ENCODE measurements around the gene PCDHGC4. TPM values are rescaled to one million over a fixed set of nuclear protein-coding genes. Genes with fewer than 3 reads are reported as not detected.

Gene PCDHGC4
- total RNA-seq, 1 donor from 2014 or later, result 2.8 TPM

DNA sequence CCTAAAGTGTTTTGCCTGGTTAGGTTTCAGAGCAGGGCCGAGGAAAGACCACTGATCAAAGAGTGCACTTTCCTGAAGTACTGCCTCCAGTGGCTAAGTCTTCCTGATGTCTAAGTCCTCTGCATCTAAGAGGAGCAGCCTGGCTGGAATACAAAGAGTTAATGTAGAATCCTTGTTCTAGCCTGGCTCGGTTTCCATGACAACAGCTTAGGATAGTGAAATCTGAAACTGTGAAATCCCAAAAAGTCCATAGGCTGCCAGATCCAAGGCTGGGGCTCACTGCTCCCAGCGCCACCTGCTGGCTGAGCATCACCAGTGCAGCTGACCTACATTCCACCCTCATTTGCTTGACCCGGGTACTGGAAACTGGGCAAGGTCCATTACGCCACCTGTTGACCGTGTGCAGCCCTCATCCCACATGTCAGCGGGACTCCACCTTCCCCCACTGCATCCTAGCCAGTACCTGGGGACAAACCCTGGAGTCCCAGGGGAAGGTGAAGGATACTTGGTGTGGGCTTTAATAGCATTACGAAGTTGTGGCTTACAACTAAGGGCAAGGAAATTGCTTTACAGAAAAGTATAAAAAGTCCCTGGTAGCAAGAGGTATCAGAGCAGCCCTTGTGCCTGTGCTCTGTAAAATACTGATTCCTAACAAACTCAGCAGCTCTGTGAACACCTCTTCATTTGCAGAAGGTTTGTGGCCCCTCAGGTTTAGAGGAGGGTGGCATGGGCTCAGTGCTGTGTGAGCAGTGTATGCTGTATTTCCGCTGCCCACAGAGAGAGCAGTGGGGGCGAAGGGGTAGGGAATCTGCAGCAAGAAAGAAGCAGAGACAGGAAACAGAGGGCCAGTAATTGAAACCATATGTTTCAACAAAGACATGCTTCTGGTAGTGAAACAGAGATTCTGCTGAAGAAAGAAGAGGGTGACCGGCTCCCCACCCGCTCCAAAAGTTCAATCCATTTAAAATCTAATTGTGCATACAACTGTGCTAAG is 40.1 kb downstream of the PCDHGC4 start:
- peak; percentile 96 for DNase-seq (ENCODE audit: extremely low spot score, unreplicated experiment)
- peak overlapping the region; percentile 65 for H3K4me3 Mint-ChIP-seq (ENCODE audit: unreplicated experiment)
- H3K27ac Mint-ChIP-seq (ENCODE audit: unreplicated experiment), result peak overlapping the region; percentile 97
- TF ChIP-seq, protein P1, sequence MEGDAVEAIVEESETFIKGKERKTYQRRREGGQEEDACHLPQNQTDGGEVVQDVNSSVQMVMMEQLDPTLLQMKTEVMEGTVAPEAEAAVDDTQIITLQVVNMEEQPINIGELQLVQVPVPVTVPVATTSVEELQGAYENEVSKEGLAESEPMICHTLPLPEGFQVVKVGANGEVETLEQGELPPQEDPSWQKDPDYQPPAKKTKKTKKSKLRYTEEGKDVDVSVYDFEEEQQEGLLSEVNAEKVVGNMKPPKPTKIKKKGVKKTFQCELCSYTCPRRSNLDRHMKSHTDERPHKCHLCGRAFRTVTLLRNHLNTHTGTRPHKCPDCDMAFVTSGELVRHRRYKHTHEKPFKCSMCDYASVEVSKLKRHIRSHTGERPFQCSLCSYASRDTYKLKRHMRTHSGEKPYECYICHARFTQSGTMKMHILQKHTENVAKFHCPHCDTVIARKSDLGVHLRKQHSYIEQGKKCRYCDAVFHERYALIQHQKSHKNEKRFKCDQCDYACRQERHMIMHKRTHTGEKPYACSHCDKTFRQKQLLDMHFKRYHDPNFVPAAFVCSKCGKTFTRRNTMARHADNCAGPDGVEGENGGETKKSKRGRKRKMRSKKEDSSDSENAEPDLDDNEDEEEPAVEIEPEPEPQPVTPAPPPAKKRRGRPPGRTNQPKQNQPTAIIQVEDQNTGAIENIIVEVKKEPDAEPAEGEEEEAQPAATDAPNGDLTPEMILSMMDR (IDR thresholded peaks at IDR 0.05), result peak; percentile 100
- H3K36me3 Mint-ChIP-seq (ENCODE audit: unreplicated experiment), result peaks cover 14% of the 10 kb centered on the region
- no peaks in the 10 kb centered on the region for H3K9me3 Mint-ChIP-seq (ENCODE audit: unreplicated experiment)
- H3K27me3 Mint-ChIP-seq (ENCODE audit: unreplicated experiment), result no peaks in the 10 kb centered on the region
- peaks cover 69% of the 10 kb centered on the region for H3K4me1 Mint-ChIP-seq (ENCODE audit: unreplicated experiment)

DNA sequence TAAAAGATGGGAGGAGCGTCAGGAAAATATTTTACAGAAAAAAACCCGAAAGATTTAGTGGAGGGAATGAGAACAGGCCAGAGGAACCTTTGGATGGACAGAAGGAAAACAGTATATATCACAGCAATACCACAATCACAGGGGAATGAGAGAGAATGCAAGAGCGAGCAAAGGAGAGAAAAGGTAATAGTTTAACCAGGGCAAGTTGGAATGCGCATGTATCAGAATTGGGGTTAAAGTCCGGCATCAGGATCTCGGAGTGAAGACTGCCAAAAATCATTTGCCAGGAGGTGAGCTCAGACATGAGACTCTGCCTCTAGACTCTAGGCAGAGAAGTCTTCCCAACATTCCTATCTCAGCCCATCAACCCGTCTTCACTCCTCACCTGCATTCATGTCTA is 40.8 kb downstream of the PCDHGC4 start:
- peaks cover 61% of the 10 kb centered on the region for H3K4me1 Mint-ChIP-seq (ENCODE audit: unreplicated experiment)
- H3K27me3 Mint-ChIP-seq (ENCODE audit: unreplicated experiment), result no peaks in the 10 kb centered on the region
- peak overlapping the region; percentile 65 for H3K4me3 Mint-ChIP-seq (ENCODE audit: unreplicated experiment)
- peaks cover 14% of the 10 kb centered on the region for H3K36me3 Mint-ChIP-seq (ENCODE audit: unreplicated experiment)
- peak; percentile 13 for DNase-seq (ENCODE audit: extremely low spot score, unreplicated experiment)
- TF ChIP-seq, protein P1 (IDR thresholded peaks at IDR 0.05), result no peak
- H3K9me3 Mint-ChIP-seq (ENCODE audit: unreplicated experiment), result no peaks in the 10 kb centered on the region
- peak overlapping the region; percentile 97 for H3K27ac Mint-ChIP-seq (ENCODE audit: unreplicated experiment)

DNA sequence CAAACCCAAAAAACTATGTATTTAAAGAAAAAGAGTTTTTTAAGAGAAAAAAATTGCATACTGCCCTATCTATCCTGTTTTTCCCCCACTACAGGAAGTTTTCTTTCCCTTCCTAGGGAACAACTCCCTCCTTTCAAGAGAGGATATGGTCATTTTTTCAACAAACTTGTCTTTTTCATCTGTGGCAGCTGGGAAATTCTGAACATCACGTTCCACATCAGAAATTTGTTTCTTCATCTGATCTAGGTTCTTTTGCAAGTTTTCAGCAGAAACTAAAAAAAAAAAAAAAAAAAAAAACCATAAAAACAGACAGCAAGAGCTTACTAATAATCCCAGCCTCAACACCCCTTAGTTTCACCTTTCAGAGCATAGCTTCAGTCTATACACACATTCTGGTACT is 42.6 kb downstream of the PCDHGC4 start:
- DNase-seq (ENCODE audit: extremely low spot score, unreplicated experiment), result no peak
- peaks cover 14% of the 10 kb centered on the region for H3K36me3 Mint-ChIP-seq (ENCODE audit: unreplicated experiment)
- H3K27ac Mint-ChIP-seq (ENCODE audit: unreplicated experiment), result peak overlapping the region; percentile 42
- no peaks in the 10 kb centered on the region for H3K9me3 Mint-ChIP-seq (ENCODE audit: unreplicated experiment)
- H3K27me3 Mint-ChIP-seq (ENCODE audit: unreplicated experiment), result no peaks in the 10 kb centered on the region
- TF ChIP-seq, protein P1 (IDR thresholded peaks at IDR 0.05), result no peak
- H3K4me3 Mint-ChIP-seq (ENCODE audit: unreplicated experiment), result no peak overlapping the region
- H3K4me1 Mint-ChIP-seq (ENCODE audit: unreplicated experiment), result peaks cover 44% of the 10 kb centered on the region

DNA sequence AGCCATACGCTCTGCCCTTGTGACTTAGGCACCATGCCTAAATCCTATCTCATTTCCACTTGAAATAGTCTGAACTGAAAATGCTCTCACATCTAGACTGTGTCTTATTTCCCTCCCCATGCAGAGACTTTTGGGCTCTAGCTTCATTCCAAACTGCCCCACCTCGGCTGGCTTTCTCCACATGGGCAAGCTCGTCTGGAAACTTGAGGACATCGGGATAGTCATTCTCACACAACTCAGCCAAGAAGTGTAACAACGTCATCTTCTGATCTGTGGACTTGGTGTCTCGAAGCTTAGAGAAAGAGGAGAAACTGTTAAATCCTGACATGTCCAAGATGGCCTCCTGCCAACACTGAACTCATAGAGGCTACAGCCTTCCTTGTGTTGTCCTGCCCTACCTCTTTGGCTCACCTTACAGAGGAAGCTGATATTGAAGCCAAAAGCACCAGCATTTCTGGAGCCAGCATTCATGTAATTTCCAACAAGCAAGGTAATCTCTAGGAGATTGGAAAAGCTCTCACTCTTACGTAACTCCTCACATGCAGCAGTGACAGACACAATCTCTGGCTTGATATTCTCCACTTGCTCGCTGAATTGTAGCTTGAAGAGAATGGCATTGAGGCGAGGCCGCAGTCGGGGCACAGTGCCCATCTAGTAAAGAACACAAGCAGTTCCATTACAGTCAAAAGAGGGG is 43.6 kb downstream of the PCDHGC4 start:
- H3K9me3 Mint-ChIP-seq (ENCODE audit: unreplicated experiment), result no peaks in the 10 kb centered on the region
- peak overlapping the region; percentile 53 for H3K27ac Mint-ChIP-seq (ENCODE audit: unreplicated experiment)
- DNase-seq (ENCODE audit: extremely low spot score, unreplicated experiment), result peak; percentile 69
- TF ChIP-seq, protein P1 (IDR thresholded peaks at IDR 0.05), result no peak
- peaks cover 14% of the 10 kb centered on the region for H3K36me3 Mint-ChIP-seq (ENCODE audit: unreplicated experiment)
- no peaks in the 10 kb centered on the region for H3K27me3 Mint-ChIP-seq (ENCODE audit: unreplicated experiment)
- peaks cover 34% of the 10 kb centered on the region for H3K4me1 Mint-ChIP-seq (ENCODE audit: unreplicated experiment)
- no peak overlapping the region for H3K4me3 Mint-ChIP-seq (ENCODE audit: unreplicated experiment)

GRCh38 chr5:141529002-141529401 is 44.2 kb downstream of the PCDHGC4 start:
- TF ChIP-seq, protein P1 (IDR thresholded peaks at IDR 0.05), result no peak
- H3K27ac Mint-ChIP-seq (ENCODE audit: unreplicated experiment), result peak overlapping the region; percentile 53
- peaks cover 29% of the 10 kb centered on the region for H3K4me1 Mint-ChIP-seq (ENCODE audit: unreplicated experiment)
- H3K4me3 Mint-ChIP-seq (ENCODE audit: unreplicated experiment), result no peak overlapping the region
- H3K27me3 Mint-ChIP-seq (ENCODE audit: unreplicated experiment), result no peaks in the 10 kb centered on the region
- peaks cover 15% of the 10 kb centered on the region for H3K36me3 Mint-ChIP-seq (ENCODE audit: unreplicated experiment)
- DNase-seq (ENCODE audit: extremely low spot score, unreplicated experiment), result no peak
- no peaks in the 10 kb centered on the region for H3K9me3 Mint-ChIP-seq (ENCODE audit: unreplicated experiment)
